Gastrocnemius medialis (tissue), 4 donors: ENCODE data around the gene SPO11. TPM values are rescaled to one million over a fixed set of nuclear protein-coding genes. Genes with fewer than 3 reads are reported as not detected.

Experiments
- ATAC-seq, 2 donors: fragments of 150-250 bp; one replicate each; pipeline ENCODE4 v1.9.1; 2016
- DNase-seq, 2 donors: peaks; one replicate each; pipeline ENCODE4 v3.0.0-alpha.2; 2019
- H3K27ac ChIP-seq, 4 donors: fragments of 200-600 bp; sonication (generic); 1 replicate in 1 of 4; 2 replicates in 3 of 4; pipeline ENCODE4 v1.5.1; 2016 to 2018; ENCODE audit warnings: mild to moderate bottlenecking in 2 of 4, moderate library complexity in 1 of 4
- H3K27me3 ChIP-seq, 3 donors: fragments of 200-600 bp; sonication (generic) in 2 of 3; 1 replicate in 1 of 3; 2 replicates in 2 of 3; pipeline versions ENCODE4 v1.5.1 to v1.6.0; 2016 to 2019; ENCODE audit warnings: mild to moderate bottlenecking in 1 of 3, moderate library complexity in 1 of 3
- H3K36me3 ChIP-seq, 2 donors: fragments of 200-600 bp; sonication (generic) in 1 of 2; one replicate each; pipeline ENCODE4 v1.5.1; 2017 to 2018
- H3K4me1 ChIP-seq, 2 donors: fragments of 200-600 bp; sonication (generic) in 1 of 2; one replicate each; pipeline ENCODE4 v1.5.1; 2016 to 2017; ENCODE audit warnings: mild to moderate bottlenecking in 2 of 2
- H3K4me3 ChIP-seq, 4 donors: fragments of 200-600 bp; sonication (generic) in 3 of 4; 1 replicate in 1 of 4; 2 replicates in 3 of 4; pipeline ENCODE4 v1.5.1; 2016 to 2019; ENCODE audit warnings: mild to moderate bottlenecking in 2 of 4
- H3K9me3 ChIP-seq, 3 donors: fragments of 200-600 bp; sonication (generic) in 2 of 3; 1 replicate in 1 of 3; 2 replicates in 2 of 3; pipeline ENCODE4 v1.5.1; 2016 to 2019
- POLR2A ChIP-seq, 2 donors: fragments of 450-650 bp; IDR thresholded peaks; one replicate each; pipeline ENCODE4 v1.6.1; 2017; ENCODE audit warnings: antibody characterized with exemption in 2 of 2, mild to moderate bottlenecking in 2 of 2, moderate library complexity in 2 of 2
- in situ Hi-C, 4 donors: fragments of 200-750 bp; cut with MboI; loops; one replicate each; pipeline versions ENCODE4 v1.15.0 to v1.8.0; 2017; ENCODE audit warnings: low sequenced_read_pairs in 4 of 4
- intact Hi-C: fragments of 100-400 bp; cut with DNase I; formaldehyde crosslinking; loops from one replicate; pipeline ENCODE4 v1.15.1; 2023; ENCODE audit warnings: low total_unique reads
- total RNA-seq, 4 donors: library from RNA; depleted of rRNA; stranded (reverse); fragments of >200 nt; gene quantifications; one replicate each; pipeline versions ENCODE4 v1.1.0 to v1.2.3, GENCODE V29; 2016
- TF ChIP-seq, protein P1 (sequence below), 5 experiments: fragments of 450-650 bp in 3 of 5; fragments of 200-600 bp in 2 of 5; sonication (generic) in 2 of 5; IDR thresholded peaks in 4 of 5; conservative IDR thresholded peaks in 1 of 5; 1 replicate in 4 of 5; 2 replicates in 1 of 5; pipeline ENCODE4 v1.5.1; 2016 to 2019; ENCODE audit warnings: antibody characterized with exemption in 5 of 5, mild to moderate bottlenecking in 3 of 5, moderate library complexity in 3 of 5

SPO11 gene
- total RNA-seq, 4 donors from 2014 or later: not detected

DNA sequence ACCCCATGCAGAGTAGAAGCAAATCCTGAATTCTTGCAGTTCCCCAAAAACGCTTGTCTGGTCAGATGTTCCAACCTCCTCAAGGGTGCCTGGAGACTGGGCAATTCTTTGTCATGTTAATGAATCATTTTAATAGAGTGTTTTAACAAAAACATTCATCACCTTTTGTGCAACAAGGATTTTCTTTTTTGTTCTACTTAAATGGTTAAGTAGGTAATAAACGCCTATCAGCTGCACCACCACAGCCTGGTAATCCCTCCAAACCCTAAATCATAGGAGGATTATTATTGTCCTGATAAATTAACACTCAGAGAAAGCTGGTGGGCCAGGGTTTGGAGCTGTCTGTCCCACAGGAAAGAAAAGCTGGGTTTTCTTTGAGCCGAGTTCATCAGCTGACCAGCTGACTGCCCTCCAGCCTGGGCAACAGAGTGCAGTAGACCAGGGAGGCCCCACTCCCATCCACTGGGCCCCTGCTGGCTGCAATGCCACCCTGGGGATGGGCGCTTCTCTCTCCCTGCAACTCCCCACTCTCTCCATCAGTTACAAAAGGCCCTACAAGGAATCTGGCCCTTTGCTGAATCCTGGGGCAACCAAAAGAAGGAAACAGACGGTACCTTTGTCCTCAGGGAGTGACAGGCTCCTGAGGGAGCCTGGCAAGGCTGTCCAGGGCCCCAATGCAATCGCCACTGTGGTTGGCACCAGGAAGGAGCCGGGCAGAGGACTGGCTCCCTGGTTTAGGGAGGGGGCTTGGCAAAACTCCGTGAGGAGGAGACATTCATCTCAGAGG, 40.0 kb upstream of the SPO11 start:
- intact Hi-C loops: no loop called here
- in situ Hi-C loops: no loop called here
- Histone ChIP-seq H3K9me3 (no peaks in the 10 kb centered on the region), H3K27me3 (peaks cover 0 to 40% (median 11%) of the 10 kb centered on the region in 3 donors), H3K4me3 (no peak overlapping the region), H3K4me1 (no peaks in the 10 kb centered on the region), H3K27ac (no peak overlapping the region), H3K36me3 (no peaks in the 10 kb centered on the region)
- DNase-seq: no peak
- TF ChIP-seq POLR2A (IDR thresholded peaks at IDR 0.05): no peak
- TF ChIP-seq, protein P1, sequence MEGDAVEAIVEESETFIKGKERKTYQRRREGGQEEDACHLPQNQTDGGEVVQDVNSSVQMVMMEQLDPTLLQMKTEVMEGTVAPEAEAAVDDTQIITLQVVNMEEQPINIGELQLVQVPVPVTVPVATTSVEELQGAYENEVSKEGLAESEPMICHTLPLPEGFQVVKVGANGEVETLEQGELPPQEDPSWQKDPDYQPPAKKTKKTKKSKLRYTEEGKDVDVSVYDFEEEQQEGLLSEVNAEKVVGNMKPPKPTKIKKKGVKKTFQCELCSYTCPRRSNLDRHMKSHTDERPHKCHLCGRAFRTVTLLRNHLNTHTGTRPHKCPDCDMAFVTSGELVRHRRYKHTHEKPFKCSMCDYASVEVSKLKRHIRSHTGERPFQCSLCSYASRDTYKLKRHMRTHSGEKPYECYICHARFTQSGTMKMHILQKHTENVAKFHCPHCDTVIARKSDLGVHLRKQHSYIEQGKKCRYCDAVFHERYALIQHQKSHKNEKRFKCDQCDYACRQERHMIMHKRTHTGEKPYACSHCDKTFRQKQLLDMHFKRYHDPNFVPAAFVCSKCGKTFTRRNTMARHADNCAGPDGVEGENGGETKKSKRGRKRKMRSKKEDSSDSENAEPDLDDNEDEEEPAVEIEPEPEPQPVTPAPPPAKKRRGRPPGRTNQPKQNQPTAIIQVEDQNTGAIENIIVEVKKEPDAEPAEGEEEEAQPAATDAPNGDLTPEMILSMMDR (IDR thresholded peaks at IDR 0.05 in 4 of 5, conservative IDR thresholded peaks at IDR 0.05 in 1 of 5): no peak
- no peak for ATAC-seq

DNA sequence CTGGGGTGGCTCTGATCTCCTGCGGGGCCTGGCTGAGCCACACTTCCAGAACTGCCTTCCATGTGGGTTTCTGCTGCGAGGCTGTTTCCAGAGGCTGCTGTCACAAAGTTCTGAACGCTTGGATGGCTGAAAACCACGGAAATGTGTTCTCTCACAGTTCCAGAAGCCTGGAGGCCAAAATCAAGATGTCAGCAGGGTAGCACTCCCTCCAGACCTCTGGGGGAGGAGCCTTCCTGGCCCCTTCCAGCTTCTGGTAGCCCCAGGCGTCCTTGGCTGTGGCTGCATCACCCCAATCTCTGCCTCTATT, 39.5 kb upstream of the SPO11 start:
- Histone ChIP-seq H3K4me1 (no peaks in the 10 kb centered on the region), H3K27ac (no peak overlapping the region), H3K27me3 (peaks cover 0 to 34% (median 11%) of the 10 kb centered on the region in 3 donors), H3K9me3 (no peaks in the 10 kb centered on the region), H3K4me3 (no peak overlapping the region), H3K36me3 (no peaks in the 10 kb centered on the region)
- intact Hi-C loops (no loop called here), in situ Hi-C loops (no loop called here)
- ATAC-seq: no peak
- no peak for TF ChIP-seq POLR2A (IDR thresholded peaks at IDR 0.05)
- TF ChIP-seq, protein P1 (IDR thresholded peaks at IDR 0.05 in 4 of 5, conservative IDR thresholded peaks at IDR 0.05 in 1 of 5): no peak
- no peak for DNase-seq

GRCh38 chr20:57291003-57291402, 38.6 kb upstream of the SPO11 start:
- Histone ChIP-seq H3K27ac (no peak overlapping the region), H3K4me3 (no peak overlapping the region), H3K36me3 (no peaks in the 10 kb centered on the region), H3K9me3 (no peaks in the 10 kb centered on the region), H3K27me3 (peaks cover 0 to 34% (median 11%) of the 10 kb centered on the region in 3 donors), H3K4me1 (no peaks in the 10 kb centered on the region)
- TF ChIP-seq POLR2A (IDR thresholded peaks at IDR 0.05): no peak
- TF ChIP-seq, protein P1 (IDR thresholded peaks at IDR 0.05 in 4 of 5, conservative IDR thresholded peaks at IDR 0.05 in 1 of 5): no peak
- intact Hi-C loops (no loop called here), in situ Hi-C loops (no loop called here)
- no peak for ATAC-seq
- DNase-seq: no peak

DNA sequence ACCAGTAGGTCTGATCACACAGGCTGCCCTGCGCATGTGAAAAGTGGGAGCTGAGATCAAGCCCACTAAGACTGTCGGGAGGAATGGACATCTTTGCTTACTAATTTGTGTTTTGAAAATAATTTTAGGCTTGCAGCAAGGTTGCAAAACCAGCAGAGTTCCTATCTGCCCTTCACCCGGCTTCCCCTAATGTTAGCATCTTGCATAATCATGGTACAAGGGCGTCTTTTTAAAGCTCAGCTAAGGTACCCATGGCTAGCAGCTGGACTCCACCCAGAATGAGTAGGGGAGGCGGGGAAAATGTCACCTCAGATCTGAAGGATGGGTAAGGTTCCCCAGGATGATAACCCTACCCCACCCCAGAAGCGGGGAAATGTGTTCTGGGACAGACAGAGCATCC, 37.9 kb upstream of the SPO11 start:
- Histone ChIP-seq H3K4me1 (no peaks in the 10 kb centered on the region), H3K4me3 (no peak overlapping the region), H3K27ac (no peak overlapping the region), H3K36me3 (no peaks in the 10 kb centered on the region), H3K27me3 (peaks cover 0 to 31% (median 11%) of the 10 kb centered on the region in 3 donors), H3K9me3 (no peaks in the 10 kb centered on the region)
- intact Hi-C loops: no loop called here
- no peak for ATAC-seq
- no peak for TF ChIP-seq POLR2A (IDR thresholded peaks at IDR 0.05)
- TF ChIP-seq, protein P1 (IDR thresholded peaks at IDR 0.05 in 4 of 5, conservative IDR thresholded peaks at IDR 0.05 in 1 of 5): no peak
- in situ Hi-C loops: no loop called here
- DNase-seq: no peak

DNA sequence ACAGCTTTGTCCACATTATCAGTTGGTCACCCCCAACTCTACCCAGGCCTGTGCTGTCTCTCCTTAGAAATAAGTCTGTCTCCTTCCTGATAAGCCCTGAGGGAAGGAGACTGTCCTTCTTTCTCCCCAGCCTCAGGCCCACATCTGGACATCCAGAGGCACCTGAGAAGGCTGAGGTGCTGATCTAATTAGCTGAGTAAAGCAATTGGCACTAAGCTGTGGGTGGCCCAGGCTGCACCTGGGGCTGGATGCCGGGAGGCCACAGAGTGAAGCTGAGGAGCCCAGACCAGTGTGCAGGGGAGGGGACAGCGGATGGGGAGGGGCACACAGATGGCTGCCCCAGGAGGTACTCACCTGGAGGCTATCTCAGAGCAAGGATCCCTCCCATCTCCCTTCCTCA, 37.0 kb upstream of the SPO11 start:
- DNase-seq (no peak), ATAC-seq (no peak)
- TF ChIP-seq POLR2A (IDR thresholded peaks at IDR 0.05): no peak
- TF ChIP-seq, protein P1 (IDR thresholded peaks at IDR 0.05 in 4 of 5, conservative IDR thresholded peaks at IDR 0.05 in 1 of 5): no peak
- Histone ChIP-seq H3K27ac (no peak overlapping the region), H3K27me3 (peaks cover 0 to 29% (median 11%) of the 10 kb centered on the region in 3 donors), H3K9me3 (no peaks in the 10 kb centered on the region), H3K36me3 (no peaks in the 10 kb centered on the region), H3K4me1 (no peaks in the 10 kb centered on the region), H3K4me3 (no peak overlapping the region)
- in situ Hi-C loops (no loop called here), intact Hi-C loops (no loop called here)
